Adrenal gland (tissue), 5 donors: ENCODE data around the gene ALDH1L1.

ENCODE experiments used
- POLR2A ChIP-seq, 2 donors: fragments of 450-650 bp; IDR thresholded peaks; one replicate each; pipeline ENCODE4 v1.6.1; 2017; ENCODE audit warnings: antibody characterized with exemption in 2 of 2, mild to moderate bottlenecking in 2 of 2, moderate library complexity in 1 of 2
- TF ChIP-seq, protein P1 (sequence below), 6 experiments: fragments of 450-650 bp in 4 of 6; fragments of 200-600 bp in 2 of 6; sonication (generic) in 1 of 6; IDR thresholded peaks; 1 replicate in 5 of 6; 2 replicates in 1 of 6; pipeline versions ENCODE4 v1.5.1 to v1.8.0; 2016 to 2021; ENCODE audit warnings: antibody characterized with exemption in 6 of 6, mild to moderate bottlenecking in 2 of 6, moderate library complexity in 1 of 6
- donor health status: DM: no; HTN: no; CAD: no.

GRCh38 chr3:126226374-126226773 is 46.0 kb upstream of the ALDH1L1 start:
- TF ChIP-seq, protein P1, sequence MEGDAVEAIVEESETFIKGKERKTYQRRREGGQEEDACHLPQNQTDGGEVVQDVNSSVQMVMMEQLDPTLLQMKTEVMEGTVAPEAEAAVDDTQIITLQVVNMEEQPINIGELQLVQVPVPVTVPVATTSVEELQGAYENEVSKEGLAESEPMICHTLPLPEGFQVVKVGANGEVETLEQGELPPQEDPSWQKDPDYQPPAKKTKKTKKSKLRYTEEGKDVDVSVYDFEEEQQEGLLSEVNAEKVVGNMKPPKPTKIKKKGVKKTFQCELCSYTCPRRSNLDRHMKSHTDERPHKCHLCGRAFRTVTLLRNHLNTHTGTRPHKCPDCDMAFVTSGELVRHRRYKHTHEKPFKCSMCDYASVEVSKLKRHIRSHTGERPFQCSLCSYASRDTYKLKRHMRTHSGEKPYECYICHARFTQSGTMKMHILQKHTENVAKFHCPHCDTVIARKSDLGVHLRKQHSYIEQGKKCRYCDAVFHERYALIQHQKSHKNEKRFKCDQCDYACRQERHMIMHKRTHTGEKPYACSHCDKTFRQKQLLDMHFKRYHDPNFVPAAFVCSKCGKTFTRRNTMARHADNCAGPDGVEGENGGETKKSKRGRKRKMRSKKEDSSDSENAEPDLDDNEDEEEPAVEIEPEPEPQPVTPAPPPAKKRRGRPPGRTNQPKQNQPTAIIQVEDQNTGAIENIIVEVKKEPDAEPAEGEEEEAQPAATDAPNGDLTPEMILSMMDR (IDR thresholded peaks at IDR 0.05): no peak
- TF ChIP-seq POLR2A (IDR thresholded peaks at IDR 0.05): no peak
